GM19463 (cell line): ENCODE data around the gene TAS2R16.
"Not testable (repeated sequence)": the region's sequence is repeated elsewhere in the genome, so short reads cannot be mapped to it uniquely, and the experiment has no call there.

ENCODE experiments used
- ATAC-seq: cut with Tn5 transposase; IDR thresholded peaks from one replicate; pipeline ENCODE4 v1.9.1; 2021; ENCODE audit warnings: mild to moderate bottlenecking, moderate library complexity; ENCODE audit not compliant: unreplicated experiment

TAS2R16 gene

GRCh38 chr7:122974229-122974628 lies 21.3 kb downstream of the TAS2R16 start:
- no peak for ATAC-seq

- ATAC-seq, result no peak
Measured at GRCh38 chr7:122972056-122972455, 23.4 kb downstream of the TAS2R16 start.

DNA sequence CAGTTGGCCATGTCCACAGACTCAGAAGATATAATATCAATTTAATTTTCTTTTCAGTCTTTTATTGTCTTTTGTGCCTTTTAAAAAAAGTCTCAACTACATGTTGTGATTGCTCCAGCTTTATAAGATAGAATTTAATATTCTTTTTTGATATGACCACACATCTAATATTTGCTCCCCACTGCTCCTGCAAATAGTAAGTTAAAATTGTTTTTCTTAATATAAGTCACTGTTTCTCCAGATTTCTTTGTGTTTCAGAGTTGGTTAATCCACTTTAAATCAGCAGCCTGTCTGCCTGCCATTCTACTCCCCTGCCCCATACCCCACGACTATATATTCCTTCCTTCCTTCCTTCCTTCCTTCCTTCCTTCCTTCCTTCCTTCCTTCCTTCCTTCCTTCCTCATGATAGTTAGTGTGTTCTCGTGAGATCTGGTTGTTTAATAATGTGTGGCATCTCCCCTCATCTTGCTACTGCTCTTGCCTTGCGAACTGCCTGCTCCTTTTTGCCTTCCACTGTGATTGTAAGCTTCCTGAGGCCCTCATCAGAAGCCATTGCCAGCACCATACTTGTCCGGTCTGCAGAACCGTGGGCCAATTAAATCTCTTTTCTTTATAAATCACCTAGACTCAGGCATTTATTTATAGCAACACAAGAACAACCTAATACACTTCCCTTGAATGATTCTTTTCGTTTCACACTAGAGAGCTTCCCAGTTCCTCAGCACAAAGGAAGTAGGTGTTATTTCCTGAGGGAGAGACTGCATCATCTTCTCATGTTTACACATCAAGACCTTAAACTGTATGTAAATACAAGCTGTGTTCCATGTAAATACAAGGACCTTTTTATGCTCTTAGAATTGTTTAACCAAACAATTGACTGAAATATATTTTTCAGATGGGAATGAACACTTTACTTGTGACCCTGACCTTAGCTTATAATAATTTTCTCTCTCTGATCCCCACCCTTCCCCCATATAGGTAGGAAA lies 24.5 kb downstream of the TAS2R16 start:
- no peak for ATAC-seq

DNA sequence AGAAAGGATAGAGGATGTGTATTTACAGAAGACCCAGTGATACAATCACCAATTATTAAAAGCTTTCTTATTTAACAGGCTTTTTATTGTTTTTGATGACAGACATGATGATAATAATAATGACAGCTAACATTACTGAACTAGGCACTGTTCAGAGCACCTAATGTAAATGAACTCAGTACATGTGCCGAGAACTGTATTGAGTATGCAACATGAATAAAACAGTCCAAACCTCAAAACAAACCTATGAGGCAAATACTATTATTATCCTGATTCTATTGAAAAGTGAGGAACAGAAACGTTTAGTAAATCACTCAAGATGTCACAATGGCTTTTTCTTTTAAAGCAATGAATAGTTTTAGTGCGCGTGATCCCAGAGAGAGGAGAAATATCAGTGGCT lies 27.1 kb downstream of the TAS2R16 start:
- ATAC-seq, result no peak

DNA sequence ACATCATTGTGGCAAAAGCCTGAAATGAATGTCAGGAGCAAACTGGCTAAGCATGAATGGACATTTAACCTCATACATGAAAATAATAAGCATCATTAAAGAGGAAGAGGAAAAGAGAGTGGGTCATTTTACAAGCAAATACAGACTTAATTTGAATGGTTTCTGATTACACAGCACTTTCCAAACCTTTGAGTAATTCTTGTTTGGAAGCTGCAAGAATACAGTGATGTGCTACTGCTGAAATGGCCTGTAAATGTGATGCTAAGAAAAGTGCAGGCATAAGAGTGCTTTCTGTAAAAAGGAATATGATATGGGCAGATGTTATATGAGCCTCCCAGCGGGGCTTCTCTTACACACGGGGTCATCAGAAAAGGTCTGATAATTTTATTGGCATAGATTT lies 30.2 kb downstream of the TAS2R16 start:
- no peak for ATAC-seq

GRCh38 chr7:122953678-122954077 lies 41.8 kb downstream of the TAS2R16 start:
- ATAC-seq, result not testable (repeated sequence)

DNA sequence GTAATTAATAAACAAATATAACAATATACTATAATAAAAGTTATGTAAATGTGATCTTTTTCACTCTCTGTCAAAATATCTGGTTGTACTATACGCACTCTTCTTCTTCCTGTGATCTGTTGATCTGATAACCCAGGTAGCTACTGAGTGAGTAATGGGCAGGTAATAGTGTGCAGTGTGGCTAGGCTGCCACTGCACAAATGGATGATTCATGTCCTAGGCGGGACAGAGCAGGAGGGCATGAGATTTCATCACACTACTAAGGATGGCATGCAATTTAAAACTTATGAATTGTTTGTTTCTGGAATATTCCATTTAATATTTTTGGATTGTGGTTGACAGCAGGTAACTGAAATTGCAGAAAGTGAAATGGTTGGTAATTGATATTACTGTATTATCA lies 44.5 kb downstream of the TAS2R16 start:
- no peak for ATAC-seq

- ATAC-seq, result no peak
Measured at GRCh38 chr7:122949186-122949585, 46.3 kb downstream of the TAS2R16 start.
